DOHH2 (cell line): ENCODE results near the gene TRAF3IP3.

Source experiments
- EZH2phosphoT487 ChIP-seq: fragments of 200-600 bp; sonication (generic); IDR thresholded peaks from 2 replicates; pipeline ENCODE4 v1.6.1; 2017; ENCODE audit warnings: borderline replicate concordance, mild to moderate bottlenecking, antibody characterized with exemption, low read length, moderate library complexity, mixed read lengths
- TF ChIP-seq, protein P1 (sequence below): fragments of 200-600 bp; sonication (generic); IDR thresholded peaks from one replicate; pipeline ENCODE4 v1.5.1; 2014; ENCODE audit warnings: antibody characterized with exemption, mild to moderate bottlenecking, low read depth, low read length; ENCODE audit not compliant: poor library complexity, severe bottlenecking

DNA sequence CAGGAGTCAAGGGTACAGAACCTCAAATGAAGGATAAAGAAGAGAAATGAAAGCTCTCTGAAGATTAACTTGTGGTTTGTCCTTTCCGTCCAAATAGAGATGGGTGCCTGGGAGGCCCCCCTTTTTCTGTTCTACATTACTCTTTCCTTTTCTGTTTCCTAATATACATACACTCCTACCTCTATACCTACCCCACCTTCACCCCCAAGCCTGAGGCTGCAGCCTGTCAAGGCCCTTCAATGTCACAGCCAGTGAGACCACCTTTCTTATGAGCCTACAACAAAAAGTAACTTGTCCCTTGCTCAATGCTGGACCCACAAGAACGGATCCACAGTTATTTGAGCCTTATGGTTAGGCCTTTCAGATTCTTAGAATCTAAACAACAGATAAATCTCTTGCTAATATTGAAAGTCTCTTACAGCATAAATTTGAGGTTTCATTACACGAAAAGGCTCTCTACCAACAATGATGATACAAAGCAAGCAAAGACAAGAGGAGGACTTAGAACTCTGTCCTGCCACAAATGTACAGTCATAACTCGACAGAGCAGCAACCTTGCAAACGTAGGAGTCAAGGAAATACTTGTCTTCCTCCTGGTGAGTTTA, 4.1 kb upstream of the TRAF3IP3 start:
- TF ChIP-seq, protein P1, sequence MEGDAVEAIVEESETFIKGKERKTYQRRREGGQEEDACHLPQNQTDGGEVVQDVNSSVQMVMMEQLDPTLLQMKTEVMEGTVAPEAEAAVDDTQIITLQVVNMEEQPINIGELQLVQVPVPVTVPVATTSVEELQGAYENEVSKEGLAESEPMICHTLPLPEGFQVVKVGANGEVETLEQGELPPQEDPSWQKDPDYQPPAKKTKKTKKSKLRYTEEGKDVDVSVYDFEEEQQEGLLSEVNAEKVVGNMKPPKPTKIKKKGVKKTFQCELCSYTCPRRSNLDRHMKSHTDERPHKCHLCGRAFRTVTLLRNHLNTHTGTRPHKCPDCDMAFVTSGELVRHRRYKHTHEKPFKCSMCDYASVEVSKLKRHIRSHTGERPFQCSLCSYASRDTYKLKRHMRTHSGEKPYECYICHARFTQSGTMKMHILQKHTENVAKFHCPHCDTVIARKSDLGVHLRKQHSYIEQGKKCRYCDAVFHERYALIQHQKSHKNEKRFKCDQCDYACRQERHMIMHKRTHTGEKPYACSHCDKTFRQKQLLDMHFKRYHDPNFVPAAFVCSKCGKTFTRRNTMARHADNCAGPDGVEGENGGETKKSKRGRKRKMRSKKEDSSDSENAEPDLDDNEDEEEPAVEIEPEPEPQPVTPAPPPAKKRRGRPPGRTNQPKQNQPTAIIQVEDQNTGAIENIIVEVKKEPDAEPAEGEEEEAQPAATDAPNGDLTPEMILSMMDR = no peak
- TF ChIP-seq EZH2phosphoT487 = no peak
